Fibroblast of gingiva (primary cell): ENCODE measurements around the gene NRG2.

Experiments
- DNase-seq: peaks from one replicate; pipeline ENCODE4 v3.0.0-alpha.2; 2011; ENCODE audit warnings: low read depth

Gene NRG2

DNA sequence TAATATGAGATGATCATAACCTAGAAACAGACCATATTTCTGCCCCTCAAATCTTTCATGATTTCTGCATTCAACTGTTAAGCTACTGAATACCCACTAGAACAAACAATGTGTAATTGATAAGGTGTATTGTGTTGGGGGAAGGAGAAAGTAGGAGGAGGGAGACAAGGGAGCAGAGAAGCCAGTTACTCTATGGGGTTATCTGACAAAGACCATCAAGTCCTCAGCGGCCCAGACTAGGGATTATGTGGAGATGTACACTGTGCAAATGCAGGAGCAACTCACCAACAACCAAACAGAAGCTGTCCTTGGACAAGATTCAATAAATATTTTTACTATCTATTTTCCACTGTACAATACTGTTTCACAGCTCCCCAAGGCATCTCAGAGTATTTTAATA is 2.7 kb downstream of the NRG2 start:
- no peak for DNase-seq

DNA sequence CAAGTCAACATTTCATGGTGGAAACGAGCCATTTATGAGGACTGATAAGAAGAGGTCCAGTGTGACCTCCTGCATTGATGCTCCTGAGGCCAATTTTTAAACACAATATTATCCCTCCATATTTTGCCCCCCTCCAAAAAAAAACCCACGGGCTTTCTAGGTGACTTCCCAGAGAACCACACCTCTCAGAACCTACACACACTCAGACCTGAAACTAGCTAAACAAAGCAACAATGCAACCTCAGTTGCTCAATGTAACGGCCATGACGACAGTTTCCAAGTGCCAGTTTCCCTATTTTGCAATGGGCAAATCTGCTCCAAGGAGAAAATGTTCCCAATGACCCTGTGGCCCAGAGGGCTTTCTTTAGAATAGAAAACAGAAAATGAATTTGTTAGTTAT is 3.5 kb downstream of the NRG2 start:
- DNase-seq: peak; percentile 87

DNA sequence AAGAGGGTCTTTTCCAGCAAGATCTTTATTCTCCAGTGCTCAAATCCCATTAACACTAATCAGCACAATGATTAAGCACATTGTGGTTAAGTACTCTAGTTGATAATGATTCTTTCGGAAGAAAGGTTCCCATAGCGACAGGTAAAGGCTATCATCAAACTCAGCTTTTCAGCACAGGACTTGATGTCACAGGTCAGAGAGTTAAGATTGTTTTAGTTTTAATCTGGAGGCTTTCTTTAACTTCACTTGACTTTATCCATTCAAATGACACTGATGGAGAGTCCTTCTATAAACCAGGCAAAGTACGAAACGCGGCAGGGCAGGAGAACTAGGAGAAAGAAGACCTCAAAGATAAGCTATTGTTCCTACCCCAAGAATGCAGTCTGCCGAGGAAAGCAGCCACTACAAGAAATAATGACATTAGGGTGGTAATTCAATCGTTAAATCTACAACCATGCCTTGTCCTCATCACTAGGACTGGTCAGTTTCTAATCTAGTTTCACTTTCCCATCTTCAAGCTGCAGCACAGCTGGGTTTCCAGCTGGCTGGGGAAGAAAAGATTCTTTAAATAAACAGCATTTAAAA is 4.6 kb downstream of the NRG2 start:
- peak; percentile 22 for DNase-seq

DNA sequence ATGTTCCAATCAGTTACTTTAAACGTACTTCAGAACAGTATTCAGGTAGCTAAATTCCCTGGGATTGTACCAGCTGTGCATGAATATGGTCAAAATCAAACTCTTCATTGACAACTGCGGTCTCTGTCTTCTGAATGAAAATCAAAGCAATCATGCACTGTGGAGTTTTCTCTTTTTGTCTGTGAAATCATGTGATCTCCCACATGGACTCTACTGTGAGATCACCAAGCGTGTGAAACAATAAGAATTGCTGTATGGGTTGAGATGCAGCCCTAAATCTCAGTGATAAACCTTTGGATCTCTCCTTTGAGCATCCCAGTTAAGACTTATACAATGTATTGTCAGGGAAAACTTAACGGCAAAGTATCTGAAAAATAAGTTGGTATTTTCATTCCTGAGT is 6.1 kb downstream of the NRG2 start:
- DNase-seq: no peak

DNA sequence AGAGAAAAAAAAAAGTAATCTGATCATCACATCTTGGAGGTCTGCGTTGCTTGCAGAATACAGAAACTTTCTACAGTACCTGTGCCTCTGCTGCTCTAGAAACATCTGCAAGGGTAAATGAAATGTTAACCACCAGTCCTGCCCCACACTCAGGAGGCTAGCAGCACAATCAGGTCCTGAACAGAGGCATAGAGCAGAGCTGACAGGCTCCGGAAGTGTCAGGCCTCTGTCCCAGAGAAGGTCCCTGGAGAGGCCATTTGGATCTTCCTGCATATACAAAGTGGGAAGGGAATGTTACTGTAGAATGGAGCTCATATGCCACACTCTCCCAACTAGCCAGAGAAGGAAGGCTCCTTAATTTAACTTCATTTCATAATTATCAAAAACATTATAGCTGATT is 7.2 kb downstream of the NRG2 start:
- DNase-seq: no peak

DNA sequence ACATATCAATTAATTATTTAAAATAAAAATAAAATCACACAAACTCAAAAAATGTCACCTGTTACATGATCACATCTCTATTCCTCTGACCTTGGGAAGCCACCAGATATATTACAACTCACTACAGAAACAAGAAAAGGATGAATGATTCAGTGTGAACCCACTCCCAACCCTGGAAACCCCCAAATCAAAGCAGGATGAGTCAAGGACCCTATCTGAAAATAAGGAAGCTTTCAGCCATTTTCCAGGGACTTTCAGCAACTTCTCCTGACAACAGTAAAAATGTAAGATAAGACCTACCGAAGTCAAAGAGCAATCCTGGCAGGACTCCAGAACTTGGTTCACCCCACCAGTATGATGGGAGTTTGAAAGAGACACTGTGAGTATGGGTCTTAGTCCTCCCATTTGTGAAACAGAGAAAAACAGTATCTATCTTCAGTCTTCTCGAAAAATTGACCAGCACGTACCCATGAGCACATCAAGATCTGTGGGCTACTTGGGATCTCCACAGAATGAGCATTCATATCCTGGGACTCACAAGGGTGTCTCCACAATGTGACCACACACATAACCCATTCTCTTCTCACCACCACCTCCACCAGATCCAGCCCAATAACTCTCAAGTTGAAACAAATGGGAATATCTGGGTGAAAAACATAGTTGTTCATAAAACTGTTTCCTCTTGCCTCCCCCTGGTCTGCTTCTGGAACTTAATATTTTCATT is 9.9 kb downstream of the NRG2 start:
- DNase-seq: no peak

DNA sequence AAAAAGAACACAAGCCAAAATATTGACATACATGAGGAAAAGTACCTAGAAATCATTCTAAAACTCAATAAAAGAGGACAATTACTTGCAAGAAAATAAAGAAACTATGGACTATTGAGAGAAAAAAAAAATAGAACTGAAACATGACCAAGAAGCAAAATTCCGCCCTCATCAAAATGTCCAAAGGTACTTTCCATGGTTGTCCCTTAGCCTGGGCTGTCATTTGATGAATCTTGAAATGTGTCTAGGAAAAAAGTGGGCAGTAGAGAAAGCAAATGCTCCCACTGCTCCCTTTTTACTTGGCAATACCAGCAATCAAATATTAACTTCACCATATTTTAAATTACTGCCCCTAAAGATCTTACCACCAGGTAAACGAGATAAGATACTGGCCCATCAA is 10.8 kb downstream of the NRG2 start:
- DNase-seq: no peak

DNA sequence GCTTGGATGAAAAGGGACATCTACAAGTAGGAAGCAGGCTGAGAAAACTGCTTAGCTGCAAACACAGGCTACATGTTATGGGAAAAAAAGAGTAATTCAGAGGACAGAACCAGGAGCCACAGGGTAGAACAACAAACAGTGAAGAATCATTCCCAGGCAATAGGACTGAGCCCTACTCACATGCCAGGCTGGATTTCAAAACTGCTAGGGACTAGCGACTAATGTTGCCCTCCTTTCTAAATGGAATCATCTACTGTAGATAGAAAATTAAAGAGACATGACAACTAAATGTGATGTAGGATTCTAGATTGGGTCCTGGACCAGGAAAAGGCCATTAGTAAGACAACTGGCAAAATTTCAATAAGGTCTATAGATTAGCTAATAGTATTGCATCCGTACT is 15.3 kb downstream of the NRG2 start:
- DNase-seq: no peak

DNA sequence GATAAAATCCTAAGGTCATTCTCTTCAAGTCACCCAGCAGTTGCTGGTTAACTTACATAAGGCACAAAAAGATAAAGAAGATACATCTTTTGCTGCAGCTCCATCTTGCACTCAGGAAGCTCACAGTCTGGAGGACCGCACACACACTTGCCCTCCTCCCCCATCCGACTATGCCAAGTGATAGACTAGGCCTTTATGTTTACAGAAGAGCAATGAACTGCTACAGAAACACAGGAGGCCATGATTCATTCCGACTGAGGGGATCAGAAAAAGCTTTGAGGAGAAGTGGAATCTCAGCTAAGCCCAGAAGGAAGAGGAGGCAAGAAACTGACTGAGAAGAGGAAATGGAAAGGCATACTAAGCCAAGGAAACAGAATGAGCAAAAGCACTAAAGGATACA is 17.4 kb downstream of the NRG2 start:
- DNase-seq: no peak

DNA sequence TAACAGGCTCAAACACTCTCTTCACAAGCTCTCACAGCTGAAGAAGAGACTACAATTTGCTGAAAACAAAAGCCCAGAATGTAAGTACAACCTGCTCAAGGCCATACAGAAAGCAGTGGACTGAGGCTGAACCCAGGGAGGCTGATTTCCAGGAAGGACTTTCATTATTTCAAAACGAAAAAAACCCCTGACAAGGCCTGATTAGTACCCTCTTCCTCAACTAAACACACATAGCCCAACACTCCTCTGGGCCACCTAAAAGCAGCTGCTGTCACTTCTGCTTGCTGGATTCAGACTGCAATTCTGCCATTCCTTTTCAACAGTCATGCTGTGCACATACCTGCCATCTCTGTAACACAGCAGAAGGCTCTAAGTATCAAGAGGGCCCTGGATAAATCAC is 18.2 kb downstream of the NRG2 start:
- no peak for DNase-seq

DNA sequence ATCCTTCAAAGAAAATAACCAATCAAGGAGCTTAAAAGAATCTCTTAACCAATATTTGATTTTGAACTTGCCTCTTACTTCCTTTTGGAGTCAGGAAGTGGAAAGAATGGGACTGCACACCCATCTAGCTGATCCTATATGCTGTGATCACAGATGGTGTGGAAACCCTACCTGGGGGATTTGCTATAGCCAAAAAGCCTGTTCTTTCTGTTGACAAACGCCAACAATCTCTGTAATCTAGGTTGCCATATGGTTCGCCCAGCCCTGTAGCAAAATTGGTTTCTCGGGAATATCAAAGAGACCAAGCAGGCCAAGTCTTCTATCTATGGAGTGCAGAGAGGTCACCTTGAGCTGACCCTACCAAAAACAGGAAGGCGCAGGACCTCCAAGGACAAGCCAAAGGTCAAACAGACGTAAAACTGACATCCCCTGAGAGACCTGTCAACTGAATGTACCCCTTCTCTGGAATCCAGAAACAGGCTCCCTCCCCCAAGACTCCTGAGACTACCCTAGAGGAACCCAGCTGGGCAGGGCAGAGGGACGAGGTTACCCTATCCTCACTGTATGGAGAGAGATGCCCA is 19.4 kb downstream of the NRG2 start:
- DNase-seq: no peak

DNA sequence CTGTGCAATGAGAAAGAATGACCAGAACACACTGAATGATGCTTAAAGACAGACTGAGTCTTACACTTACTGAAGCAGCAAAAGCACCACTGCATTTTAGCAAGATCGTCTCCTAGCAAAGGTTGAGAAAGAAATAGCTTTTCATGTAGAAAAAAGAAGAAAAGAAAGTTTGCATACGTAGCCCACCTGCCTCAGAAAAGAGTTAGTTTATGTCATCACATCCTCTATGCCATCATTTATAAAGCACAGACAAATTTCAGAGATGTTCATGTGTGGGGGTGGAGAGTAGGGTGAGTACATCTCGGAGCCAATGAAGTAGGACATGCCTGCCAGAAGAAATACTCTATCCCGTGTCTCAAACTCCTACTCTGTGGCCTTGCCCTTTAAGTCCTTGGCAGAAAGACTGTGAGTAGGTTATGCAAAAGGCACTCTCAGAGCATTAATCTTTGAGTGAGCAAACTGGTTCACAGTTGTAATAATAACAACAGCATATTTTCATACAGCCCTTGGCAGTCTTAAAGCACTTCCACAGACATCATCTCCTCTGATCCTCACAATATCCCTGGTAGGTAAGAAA is 22.4 kb downstream of the NRG2 start:
- peak; percentile 51 for DNase-seq

DNA sequence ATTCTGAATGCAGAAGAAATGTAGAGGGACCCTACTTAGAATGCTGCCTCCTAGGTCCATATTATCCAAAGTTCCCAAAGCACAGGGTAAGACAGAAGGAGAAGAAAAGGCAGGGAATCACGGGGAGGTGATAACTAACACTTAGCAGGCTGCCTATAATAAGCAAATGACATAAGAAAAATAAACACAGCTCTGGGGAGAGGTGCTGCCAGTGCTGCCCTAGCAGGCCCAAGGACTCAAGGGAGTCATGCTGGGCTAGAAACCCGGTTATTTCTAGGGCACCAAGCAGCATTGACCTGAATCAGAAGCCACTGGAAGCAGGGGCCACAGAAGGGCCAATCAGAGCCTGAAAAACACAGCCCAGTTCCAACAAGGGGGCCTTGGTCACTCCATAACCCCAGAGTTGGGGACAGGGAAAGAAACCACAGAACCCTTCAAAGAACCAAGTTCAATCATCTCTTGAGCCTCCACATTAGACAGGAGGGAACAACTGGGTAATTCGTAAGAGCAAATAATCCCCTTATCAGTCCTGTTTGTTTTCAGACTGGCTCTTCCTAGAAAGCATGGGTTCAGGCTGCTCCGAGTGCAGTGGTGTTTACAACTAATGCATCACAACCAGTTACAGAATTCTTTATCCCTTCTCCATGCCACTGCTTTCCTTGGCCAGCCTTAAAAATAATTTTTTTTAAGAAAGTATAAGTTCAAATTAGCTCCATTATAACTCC is 24.0 kb downstream of the NRG2 start:
- DNase-seq: no peak

DNA sequence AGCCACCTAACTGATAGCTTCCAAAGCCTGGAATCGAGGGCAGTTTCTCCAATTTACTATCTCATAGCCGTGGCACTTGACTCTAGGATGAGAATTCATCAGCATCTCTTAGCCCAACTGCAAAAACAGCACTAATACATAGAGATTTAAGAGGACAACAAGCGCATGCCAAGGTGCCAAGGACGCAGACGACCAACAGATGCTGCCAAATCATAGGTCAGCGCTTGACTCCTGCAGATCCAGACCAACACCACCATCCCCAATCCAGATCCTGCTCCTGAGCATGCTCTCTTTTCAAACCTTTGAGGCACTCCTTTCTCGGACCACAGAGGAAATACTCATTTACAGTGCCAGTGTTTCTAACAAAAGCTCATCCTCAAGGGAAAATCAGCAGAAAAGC is 24.6 kb downstream of the NRG2 start:
- DNase-seq: no peak

DNA sequence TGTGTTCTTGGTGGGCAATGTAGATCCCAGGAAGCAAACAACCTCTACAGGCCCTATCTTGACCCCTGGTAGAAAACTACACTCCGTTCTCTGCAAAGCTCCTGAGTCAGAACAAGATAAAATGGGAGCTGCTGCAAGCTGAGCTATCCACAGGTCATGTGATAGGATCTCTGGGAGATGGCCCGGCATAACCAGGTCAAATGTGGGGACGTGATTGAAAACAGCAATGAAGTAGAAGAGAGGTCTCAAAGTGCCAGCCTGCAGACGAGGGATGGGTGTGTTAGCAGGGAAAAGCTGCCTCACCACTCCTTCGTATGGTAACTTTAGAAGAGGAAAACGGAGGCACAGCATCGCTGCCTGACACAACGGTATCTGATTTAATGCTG is 25.0 kb downstream of the NRG2 start:
- DNase-seq: no peak

DNA sequence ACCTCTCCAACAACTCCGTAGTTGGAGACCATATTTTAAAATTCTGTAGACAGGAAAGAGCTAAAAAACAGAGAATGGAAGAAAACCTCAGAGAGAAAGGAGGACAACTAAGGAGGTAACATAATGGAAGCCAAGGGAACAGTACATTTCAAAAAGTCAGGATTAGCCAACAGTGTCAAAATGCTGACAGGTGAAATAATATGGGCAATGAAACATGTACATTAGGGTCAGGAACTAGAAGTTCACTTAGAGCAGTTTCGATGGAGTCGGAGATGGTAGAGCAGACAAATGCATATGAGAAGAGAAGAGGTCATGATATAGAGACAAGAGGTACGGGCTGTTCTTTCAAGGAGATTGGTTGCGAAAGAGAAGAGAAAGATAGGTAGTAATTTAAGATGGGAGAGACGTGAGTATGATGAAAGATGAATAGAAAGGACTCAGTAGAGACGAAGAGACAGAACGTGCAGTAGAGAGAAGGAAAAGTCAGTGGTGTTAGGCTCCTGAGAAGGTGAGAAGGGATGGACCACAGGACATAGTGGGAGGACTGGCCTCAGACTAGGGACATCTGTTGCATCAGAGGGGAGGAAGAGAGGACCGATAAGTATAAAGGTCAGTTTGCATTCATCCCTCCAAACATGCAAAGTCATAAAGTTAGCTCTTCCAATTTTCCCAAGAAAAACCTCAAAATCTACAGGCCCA is 25.6 kb downstream of the NRG2 start:
- DNase-seq: no peak

DNA sequence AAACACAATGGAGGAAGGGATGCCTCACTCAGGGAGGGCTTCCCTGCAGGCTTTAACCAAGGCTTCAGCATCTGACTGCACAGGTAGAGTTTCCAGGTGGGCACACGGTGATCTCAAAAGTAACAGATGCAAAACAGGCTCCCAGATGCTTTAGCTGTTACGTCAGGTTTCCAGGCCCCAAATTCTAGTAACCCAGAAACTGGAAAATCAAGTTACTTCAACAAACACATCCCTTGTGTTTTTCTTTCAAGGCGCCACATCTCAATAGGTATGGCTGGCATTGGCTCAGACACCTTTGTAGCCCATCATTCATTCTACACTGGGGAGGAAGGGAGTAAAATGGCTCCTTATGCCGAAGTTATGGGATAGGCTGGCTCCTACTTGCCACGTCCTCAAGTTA is 27.4 kb downstream of the NRG2 start:
- no peak for DNase-seq

DNA sequence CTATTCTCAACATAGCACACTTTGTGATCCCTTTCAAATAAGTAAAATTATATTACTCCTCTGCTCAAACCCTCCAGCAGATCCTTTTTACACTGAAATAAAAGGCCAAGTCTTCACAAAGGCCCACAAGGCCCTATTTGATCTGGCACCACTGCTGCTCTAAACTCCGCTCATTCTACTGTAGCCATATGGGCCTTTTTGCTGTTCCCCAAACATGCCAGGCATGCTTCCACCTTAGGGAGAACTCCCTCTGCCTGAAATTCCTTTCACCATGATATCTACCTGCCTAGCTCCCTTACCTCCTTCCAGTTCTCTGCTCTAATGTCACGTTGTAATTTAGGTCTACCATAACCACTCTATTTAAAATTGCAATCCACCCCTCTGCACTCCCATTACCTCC is 28.3 kb downstream of the NRG2 start:
- DNase-seq: no peak

DNA sequence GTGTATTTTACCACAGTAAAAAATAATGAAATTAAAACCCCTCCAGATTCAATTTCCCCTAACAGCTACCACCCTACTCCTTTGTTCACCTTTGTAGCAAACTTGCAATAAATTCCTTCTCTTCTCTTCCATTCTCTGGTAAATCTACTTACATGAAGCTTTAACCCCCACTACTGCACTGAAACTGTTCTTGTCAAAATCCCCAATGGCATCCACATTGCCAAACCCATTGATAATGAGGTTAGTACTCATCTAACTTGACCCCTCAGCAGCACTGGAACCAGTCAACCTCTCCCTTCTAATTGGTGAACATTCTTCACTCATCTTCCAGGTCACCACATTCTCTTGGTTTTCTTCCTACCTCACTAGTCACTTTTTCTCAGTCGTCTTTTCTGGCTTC is 29.6 kb downstream of the NRG2 start:
- DNase-seq: no peak

DNA sequence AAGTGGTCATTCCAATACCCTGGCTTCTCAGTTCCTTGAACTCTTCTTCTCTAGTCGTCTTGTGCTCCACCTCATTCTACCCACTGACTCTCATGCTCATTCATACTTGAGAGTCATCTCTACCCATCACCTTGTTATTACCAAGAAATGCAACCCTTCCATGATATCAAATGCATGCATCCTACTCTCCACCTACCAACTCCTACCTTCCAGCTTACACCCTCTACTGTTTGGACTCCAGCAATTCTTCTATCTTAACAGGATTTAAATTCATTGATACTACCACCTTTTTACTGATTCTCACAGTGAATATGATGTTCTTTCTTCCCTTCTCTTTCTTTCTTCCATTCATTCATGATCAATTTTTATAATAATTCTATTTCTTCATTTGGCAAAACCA is 30.7 kb downstream of the NRG2 start:
- DNase-seq: no peak

DNA sequence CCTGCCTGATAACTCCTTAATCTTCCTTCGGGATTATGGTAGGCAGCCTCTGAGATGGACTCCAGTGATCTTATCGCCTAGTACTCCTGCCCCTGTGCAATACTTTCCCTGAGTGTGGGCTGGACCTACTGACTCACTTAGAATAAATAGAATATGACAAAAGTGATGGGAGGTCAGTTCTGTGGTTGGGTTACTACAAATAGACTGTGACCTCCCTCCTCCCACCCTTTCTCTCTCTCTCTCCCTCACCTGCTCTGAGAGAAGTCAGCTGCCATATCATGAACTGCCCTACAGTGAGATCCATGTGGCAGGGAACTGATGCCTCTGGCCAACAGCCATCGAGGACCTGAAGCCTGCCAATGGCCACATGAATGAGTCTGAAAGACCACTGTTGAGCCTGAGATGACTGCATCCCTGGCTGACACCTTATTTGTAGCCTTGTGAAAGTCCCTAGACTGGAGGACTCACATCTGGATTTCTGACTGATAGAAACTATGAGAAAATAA is 31.7 kb downstream of the NRG2 start:
- no peak for DNase-seq

DNA sequence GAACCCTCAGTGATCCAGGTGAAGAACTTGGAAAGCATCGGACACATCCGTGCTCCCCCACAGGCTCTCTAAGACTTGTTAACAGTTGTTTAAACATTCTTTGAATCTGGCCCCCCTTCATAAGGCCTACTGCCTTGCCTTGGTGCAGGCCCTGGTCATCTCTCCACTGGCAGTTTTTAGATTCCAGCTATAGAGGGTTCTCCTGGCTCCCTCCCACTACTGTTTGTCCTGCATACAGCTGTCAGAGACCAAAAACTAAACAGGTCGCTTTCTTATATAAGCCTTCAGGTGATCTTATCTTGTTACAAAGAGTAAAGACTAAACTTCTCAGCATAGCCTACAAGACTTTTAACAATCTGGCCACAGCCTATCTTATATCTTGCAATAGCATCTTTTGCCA is 32.3 kb downstream of the NRG2 start:
- no peak for DNase-seq
